ENCODE data around the gene C12orf60. TPM values are rescaled to one million over a fixed set of nuclear protein-coding genes. Genes with fewer than 3 reads are reported as not detected.

Gene C12orf60
- polyA plus RNA-seq, 2 of the 4 experiments (the other 2 are of a cell fraction): 2.4 to 5.5 TPM

DNA sequence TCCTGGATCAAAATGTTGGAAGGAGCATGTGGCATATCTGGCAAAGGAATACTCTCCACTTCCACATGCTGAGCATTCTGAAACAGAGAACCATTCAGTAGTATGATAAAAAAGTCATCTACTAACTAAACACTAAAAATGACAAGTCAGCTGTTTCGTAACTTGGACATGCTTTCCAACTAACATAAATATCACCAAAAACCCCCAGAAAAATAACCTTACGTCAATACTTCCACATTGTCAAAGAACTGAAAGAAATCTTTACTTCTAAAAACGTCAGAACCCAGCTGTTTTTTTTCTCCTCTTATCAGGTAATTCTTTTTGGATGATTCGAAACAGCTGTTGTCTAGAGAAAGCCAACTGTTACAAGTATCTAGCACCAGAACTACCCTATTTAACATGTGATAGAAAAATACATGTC is 8.4 kb upstream of the C12orf60 start:
- ChIA-PET CTCF (interaction anchor here (1.0 to 1.7 kb wide), 2 partner anchors 11 to 19 kb away, joined by 4 read pairs; no protein-coding TSS in a partner anchor), POLR2A (interaction anchor here (0.9 to 1.4 kb wide), 2 partner anchors 21 to 24 kb away, joined by 3 to 4 read pairs; a partner anchor contains a TSS)
- WGBS (ENCODE audit: missing lambda C conversion rate): 79% methylated on average over 4 of the region's 4 CpGs
- no peak for DNase-seq (ENCODE audit: low read depth in 1 of 2, low spot score in 1 of 2)
- no peak for FAIRE-seq
- H3K4me3 ChIP-seq: no peak overlapping the region
- H3K9me3 ChIP-seq: no peaks in the 10 kb centered on the region
- no peaks in the 10 kb centered on the region for H3K4me1 ChIP-seq
- H3K4me2 ChIP-seq: no peak overlapping the region
- TF ChIP-seq NR3C1 (IDR thresholded peaks at IDR 0.05) (no peak), NFE2L2 (conservative IDR thresholded peaks at IDR 0.05; ENCODE audit: low read length) (no peak), KDM5A (IDR thresholded peaks at IDR 0.05) (no peak), KDM1A (IDR thresholded peaks at IDR 0.05; ENCODE audit: low read depth) (no peak), HES2 (IDR thresholded peaks at IDR 0.05) (no peak), EP300 (IDR thresholded peaks at IDR 0.05) (no peak), MAFK (IDR thresholded peaks at IDR 0.05; ENCODE audit: partially characterized antibody) (peak; percentile 92), HOXB13 (CRISPR knock-in tag; IDR thresholded peaks at IDR 0.05; ENCODE audit: low read depth) (no peak)
- TF ChIP-seq, protein P1, sequence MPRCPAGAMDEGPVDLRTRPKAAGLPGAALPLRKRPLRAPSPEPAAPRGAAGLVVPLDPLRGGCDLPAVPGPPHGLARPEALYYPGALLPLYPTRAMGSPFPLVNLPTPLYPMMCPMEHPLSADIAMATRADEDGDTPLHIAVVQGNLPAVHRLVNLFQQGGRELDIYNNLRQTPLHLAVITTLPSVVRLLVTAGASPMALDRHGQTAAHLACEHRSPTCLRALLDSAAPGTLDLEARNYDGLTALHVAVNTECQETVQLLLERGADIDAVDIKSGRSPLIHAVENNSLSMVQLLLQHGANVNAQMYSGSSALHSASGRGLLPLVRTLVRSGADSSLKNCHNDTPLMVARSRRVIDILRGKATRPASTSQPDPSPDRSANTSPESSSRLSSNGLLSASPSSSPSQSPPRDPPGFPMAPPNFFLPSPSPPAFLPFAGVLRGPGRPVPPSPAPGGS (IDR thresholded peaks at IDR 0.05): no peak
- no peak for ATAC-seq
- H3K27ac ChIP-seq: no peak overlapping the region

GRCh38 chr12:14802247-14802646 is 1.2 kb upstream of the C12orf60 start:
- CTCF ChIA-PET: interaction anchor here (0.7 to 2.1 kb wide), 7 partner anchors 9 to 419 kb away, joined by 3 to 14 read pairs (median 4); partner anchors contain the start of gene RERG
- no peak for TF ChIP-seq HOXB13 (CRISPR knock-in tag; IDR thresholded peaks at IDR 0.05; ENCODE audit: low read depth)
- TF ChIP-seq, protein P2, sequence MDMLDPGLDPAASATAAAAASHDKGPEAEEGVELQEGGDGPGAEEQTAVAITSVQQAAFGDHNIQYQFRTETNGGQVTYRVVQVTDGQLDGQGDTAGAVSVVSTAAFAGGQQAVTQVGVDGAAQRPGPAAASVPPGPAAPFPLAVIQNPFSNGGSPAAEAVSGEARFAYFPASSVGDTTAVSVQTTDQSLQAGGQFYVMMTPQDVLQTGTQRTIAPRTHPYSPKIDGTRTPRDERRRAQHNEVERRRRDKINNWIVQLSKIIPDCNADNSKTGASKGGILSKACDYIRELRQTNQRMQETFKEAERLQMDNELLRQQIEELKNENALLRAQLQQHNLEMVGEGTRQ (IDR thresholded peaks at IDR 0.05): no peak
- no peak for TF ChIP-seq RARB (CRISPR knock-in tag; IDR thresholded peaks at IDR 0.05)
- no peak for TF ChIP-seq RFX5 (IDR thresholded peaks at IDR 0.05)
- no peak for TF ChIP-seq CEBPB (IDR thresholded peaks at IDR 0.05)
- no peak for TF ChIP-seq NFE2L2 (conservative IDR thresholded peaks at IDR 0.05; ENCODE audit: low read length)
- TF ChIP-seq ELK1 (IDR thresholded peaks at IDR 0.05; ENCODE audit: low read depth, low read length): no peak
- no peak for TF ChIP-seq PBX3 (IDR thresholded peaks at IDR 0.05)
- TF ChIP-seq FOXS1 (CRISPR knock-in tag; IDR thresholded peaks at IDR 0.05): no peak
- no peak for TF ChIP-seq EHF (CRISPR knock-in tag; IDR thresholded peaks at IDR 0.05)
- TF ChIP-seq ZFP36 (IDR thresholded peaks at IDR 0.05; ENCODE audit: borderline replicate concordance, partially characterized antibody): no peak
- no peak for TF ChIP-seq RAD21 (conservative IDR thresholded peaks at IDR 0.05 in 1 of 2, IDR thresholded peaks at IDR 0.05 in 1 of 2)
- no peak for TF ChIP-seq ZSCAN20 (CRISPR knock-in tag; IDR thresholded peaks at IDR 0.05)
- TF ChIP-seq, protein P3, sequence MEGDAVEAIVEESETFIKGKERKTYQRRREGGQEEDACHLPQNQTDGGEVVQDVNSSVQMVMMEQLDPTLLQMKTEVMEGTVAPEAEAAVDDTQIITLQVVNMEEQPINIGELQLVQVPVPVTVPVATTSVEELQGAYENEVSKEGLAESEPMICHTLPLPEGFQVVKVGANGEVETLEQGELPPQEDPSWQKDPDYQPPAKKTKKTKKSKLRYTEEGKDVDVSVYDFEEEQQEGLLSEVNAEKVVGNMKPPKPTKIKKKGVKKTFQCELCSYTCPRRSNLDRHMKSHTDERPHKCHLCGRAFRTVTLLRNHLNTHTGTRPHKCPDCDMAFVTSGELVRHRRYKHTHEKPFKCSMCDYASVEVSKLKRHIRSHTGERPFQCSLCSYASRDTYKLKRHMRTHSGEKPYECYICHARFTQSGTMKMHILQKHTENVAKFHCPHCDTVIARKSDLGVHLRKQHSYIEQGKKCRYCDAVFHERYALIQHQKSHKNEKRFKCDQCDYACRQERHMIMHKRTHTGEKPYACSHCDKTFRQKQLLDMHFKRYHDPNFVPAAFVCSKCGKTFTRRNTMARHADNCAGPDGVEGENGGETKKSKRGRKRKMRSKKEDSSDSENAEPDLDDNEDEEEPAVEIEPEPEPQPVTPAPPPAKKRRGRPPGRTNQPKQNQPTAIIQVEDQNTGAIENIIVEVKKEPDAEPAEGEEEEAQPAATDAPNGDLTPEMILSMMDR (IDR thresholded peaks at IDR 0.05): no peak
- peak overlapping the region; percentile 89 to 95 for H3K27ac ChIP-seq

More at GRCh38 chr12:14802247-14802646, 1.2 kb upstream of the C12orf60 start:
- POLR2A ChIA-PET: interaction anchor here (1.8 to 4.0 kb wide), 4 partner anchors 26 to 35 kb away, joined by 7 to 68 read pairs (median 26); a partner anchor contains a TSS
- H3K4me3 ChIP-seq: peak overlapping the region; percentile 91
- peak overlapping the region; percentile 83 for H3K4me2 ChIP-seq
- 64% methylated on average over 4 of the region's 4 CpGs for WGBS (ENCODE audit: missing lambda C conversion rate)
- DNase-seq (ENCODE audit: low read depth in 1 of 2, low spot score in 1 of 2): no peak
- ATAC-seq: no peak
- no peaks in the 10 kb centered on the region for H3K9me3 ChIP-seq
- H3K4me1 ChIP-seq: peaks cover 25% of the 10 kb centered on the region
- no peak for FAIRE-seq
